Measurements from ENCODE around the gene NRL. TPM values are rescaled to one million over a fixed set of nuclear protein-coding genes. Genes with fewer than 3 reads are reported as not detected.

NRL gene
- total RNA-seq, 2 donors from 2014 or later = 2.5 to 5.0 TPM

- no peaks in the 10 kb centered on the region for H3K9me3 ChIP-seq
- no peak overlapping the region for H3K4me3 ChIP-seq
- TF ChIP-seq CTCF (IDR thresholded peaks at IDR 0.05) = no peak
- H3K27me3 ChIP-seq = no peaks in the 10 kb centered on the region
- no peaks in the 10 kb centered on the region for H3K36me3 ChIP-seq
- H3K4me1 ChIP-seq = no peaks in the 10 kb centered on the region
- no peak for DNase-seq (ENCODE audit: low spot score)
- no peak overlapping the region for H3K27ac ChIP-seq
Measured at GRCh38 chr14:24103451-24103850, 11.3 kb downstream of the NRL start.

- Histone ChIP-seq H3K27me3 (no peaks in the 10 kb centered on the region), H3K9me3 (no peaks in the 10 kb centered on the region), H3K4me1 (no peaks in the 10 kb centered on the region), H3K27ac (no peak overlapping the region), H3K36me3 (no peaks in the 10 kb centered on the region), H3K4me3 (no peak overlapping the region)
- DNase-seq (ENCODE audit: low spot score) = no peak
- no peak for TF ChIP-seq CTCF (IDR thresholded peaks at IDR 0.05)
Measured at GRCh38 chr14:24102357-24103048, 12.2 kb downstream of the NRL start.

GRCh38 chr14:24100982-24101494 is 13.7 kb downstream of the NRL start:
- no peaks in the 10 kb centered on the region for H3K27me3 ChIP-seq
- no peak overlapping the region for H3K27ac ChIP-seq
- no peaks in the 10 kb centered on the region for H3K9me3 ChIP-seq
- H3K4me1 ChIP-seq = no peaks in the 10 kb centered on the region
- H3K36me3 ChIP-seq = no peaks in the 10 kb centered on the region
- DNase-seq (ENCODE audit: low spot score) = no peak
- no peak overlapping the region for H3K4me3 ChIP-seq
- TF ChIP-seq CTCF (IDR thresholded peaks at IDR 0.05) = no peak

- H3K9me3 ChIP-seq = no peaks in the 10 kb centered on the region
- H3K36me3 ChIP-seq = no peaks in the 10 kb centered on the region
- H3K4me3 ChIP-seq = no peak overlapping the region
- H3K27ac ChIP-seq = no peak overlapping the region
- peaks cover 0 to 5% of the 10 kb centered on the region in 2 donors for H3K4me1 ChIP-seq
- DNase-seq (ENCODE audit: low spot score) = no peak
- TF ChIP-seq CTCF (IDR thresholded peaks at IDR 0.05) = no peak
- no peaks in the 10 kb centered on the region for H3K27me3 ChIP-seq
Measured at GRCh38 chr14:24100197-24100981, 14.4 kb downstream of the NRL start.

GRCh38 chr14:24098927-24099813 is 15.6 kb downstream of the NRL start:
- no peak for TF ChIP-seq CTCF (IDR thresholded peaks at IDR 0.05)
- Histone ChIP-seq H3K27ac (no peak overlapping the region), H3K36me3 (no peaks in the 10 kb centered on the region), H3K9me3 (no peaks in the 10 kb centered on the region), H3K27me3 (no peaks in the 10 kb centered on the region), H3K4me3 (no peak overlapping the region), H3K4me1 (peaks cover 0 to 14% of the 10 kb centered on the region in 2 donors)
- no peak for DNase-seq (ENCODE audit: low spot score)
